ENCODE data around the gene LRRK2. TPM values are rescaled to one million over a fixed set of nuclear protein-coding genes. Genes with fewer than 3 reads are reported as not detected.

Gene LRRK2
- total and polyA plus RNA-seq, 10 of the 15 experiments (the other 5 are each of a cell fraction or from before 2014, with no cell fraction given): 0.80 to 32.6 (median 1.4) TPM

DNA sequence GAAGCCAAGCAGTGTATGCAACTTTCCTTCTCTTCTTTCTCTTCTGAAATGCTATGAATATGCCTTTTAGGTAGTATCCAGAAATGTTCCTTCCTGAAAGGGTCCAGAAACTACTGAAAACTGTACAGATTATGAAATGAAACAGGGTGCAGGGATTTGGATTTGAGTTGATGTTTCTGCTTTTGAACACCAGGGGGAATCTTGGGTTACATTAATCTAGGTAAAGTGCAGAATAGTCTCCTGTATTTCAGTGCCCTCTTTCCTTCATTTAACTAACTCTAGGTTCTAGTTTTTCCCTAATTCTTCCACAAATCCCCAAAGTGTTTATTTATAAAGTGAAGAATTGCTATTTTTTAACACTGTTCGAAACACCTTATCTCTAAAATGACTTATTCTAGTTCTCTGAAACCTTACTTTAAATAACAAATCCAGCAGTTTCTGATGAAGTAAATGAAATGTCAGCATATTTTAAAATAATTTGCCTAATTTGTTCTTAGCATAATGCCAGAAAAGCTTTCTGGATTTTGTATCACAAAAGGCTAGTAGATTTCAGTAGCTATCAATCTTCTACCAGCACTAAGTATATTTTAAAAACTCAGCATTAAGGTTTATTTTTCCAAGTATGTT, 111.9 kb downstream of the LRRK2 start:
- no TSS peak for BruUV-seq (replicated peaks)
- Histone ChIP-seq H3K4me1 (ENCODE audit: control insufficient read depth, insufficient read depth, low read length) (no peaks in the 10 kb centered on the region), H4K20me1 (ENCODE audit: control insufficient read depth, insufficient read depth) (no peaks in the 10 kb centered on the region), H3K79me2 (ENCODE audit: control insufficient read depth, insufficient read depth, low read length) (no peaks in the 10 kb centered on the region), H3K27me3 (replicated peaks in 1 of 2; ENCODE audit: control insufficient read depth in 2 of 2, insufficient read depth in 2 of 2, low read length in 1 of 2) (no peaks in the 10 kb centered on the region), H3K9ac (ENCODE audit: control insufficient read depth, insufficient read depth, low read length) (no peak overlapping the region), H3K4me3 (no peak overlapping the region), H3K4me2 (ENCODE audit: control insufficient read depth, insufficient read depth) (no peak overlapping the region), H2AFZ (ENCODE audit: control insufficient read depth, low read depth, low read length) (no peak overlapping the region), H3K27ac (ENCODE audit: control insufficient read depth, insufficient read depth) (no peak overlapping the region), H3K36me3 (ENCODE audit: control insufficient read depth in 2 of 2, insufficient read depth in 2 of 2, low read length in 1 of 2) (no peaks in the 10 kb centered on the region), H3K9me3 (replicated peaks; ENCODE audit: control insufficient read depth, insufficient read depth, low read length) (no peaks in the 10 kb centered on the region)
- in situ Hi-C loops (cut with MboI) (no loop called here), intact Hi-C loops (cut with micrococcal nuclease; ENCODE audit: unreplicated experiment) (loop anchor here (5.0 kb wide), 1 partner anchor 586 kb away; no protein-coding TSS in a partner anchor)
- ChIA-PET RAD21 (ENCODE audit: unreplicated experiment) (interaction anchor here (0.7 to 1.6 kb wide), 3 partner anchors 9 to 40 kb away, joined by 3 to 4 read pairs (median 3); no protein-coding TSS in a partner anchor), CTCF (interaction anchor here (1.0 to 5.9 kb wide), 9 partner anchors 11 to 584 kb away, joined by 3 to 43 read pairs (median 4); no protein-coding TSS in a partner anchor), POLR2A (no interaction called here), SMC1A (ENCODE audit: uncharacterized antibody, unreplicated experiment) (interaction anchor here (1.0 to 3.2 kb wide), 4 partner anchors 11 to 172 kb away, joined by 3 to 13 read pairs (median 4); no protein-coding TSS in a partner anchor)
- peak; percentile 77 for ATAC-seq
- 55% methylated on average over 1 of the region's 1 CpG for WGBS (ENCODE audit: insufficient coverage, insufficient replicate concordance, low lambda C conversion rate, missing lambda C conversion rate)
- no peak for FAIRE-seq
- no peak for DNase-seq (ENCODE audit: low read depth, low spot score)
- TF ChIP-seq TAF1 (IDR thresholded peaks at IDR 0.05; ENCODE audit: borderline replicate concordance, low read depth, low read length): no peak
- no peak for TF ChIP-seq FOXK2 (IDR thresholded peaks at IDR 0.05)
- TF ChIP-seq, protein P1, sequence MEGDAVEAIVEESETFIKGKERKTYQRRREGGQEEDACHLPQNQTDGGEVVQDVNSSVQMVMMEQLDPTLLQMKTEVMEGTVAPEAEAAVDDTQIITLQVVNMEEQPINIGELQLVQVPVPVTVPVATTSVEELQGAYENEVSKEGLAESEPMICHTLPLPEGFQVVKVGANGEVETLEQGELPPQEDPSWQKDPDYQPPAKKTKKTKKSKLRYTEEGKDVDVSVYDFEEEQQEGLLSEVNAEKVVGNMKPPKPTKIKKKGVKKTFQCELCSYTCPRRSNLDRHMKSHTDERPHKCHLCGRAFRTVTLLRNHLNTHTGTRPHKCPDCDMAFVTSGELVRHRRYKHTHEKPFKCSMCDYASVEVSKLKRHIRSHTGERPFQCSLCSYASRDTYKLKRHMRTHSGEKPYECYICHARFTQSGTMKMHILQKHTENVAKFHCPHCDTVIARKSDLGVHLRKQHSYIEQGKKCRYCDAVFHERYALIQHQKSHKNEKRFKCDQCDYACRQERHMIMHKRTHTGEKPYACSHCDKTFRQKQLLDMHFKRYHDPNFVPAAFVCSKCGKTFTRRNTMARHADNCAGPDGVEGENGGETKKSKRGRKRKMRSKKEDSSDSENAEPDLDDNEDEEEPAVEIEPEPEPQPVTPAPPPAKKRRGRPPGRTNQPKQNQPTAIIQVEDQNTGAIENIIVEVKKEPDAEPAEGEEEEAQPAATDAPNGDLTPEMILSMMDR (IDR thresholded peaks at IDR 0.05 in 2 of 3, conservative IDR thresholded peaks at IDR 0.05 in 1 of 3; ENCODE audit: control insufficient read depth in 2 of 3, extremely low read depth in 1 of 3, insufficient read depth in 1 of 3, low read depth in 3 of 3, low read length in 3 of 3): peak; percentile 40 to 47 (median 41); a peak in 5 of 6 replicates
- TF ChIP-seq SMC3 (IDR thresholded peaks at IDR 0.05; ENCODE audit: borderline replicate concordance, low read length): peak; percentile 35; the same call in 1 of the 2 replicates
- TF ChIP-seq HDAC2 (IDR thresholded peaks at IDR 0.05): no peak
- TF ChIP-seq SUZ12 (IDR thresholded peaks at IDR 0.05; ENCODE audit: unreplicated experiment): no peak
- peak; percentile 50 for TF ChIP-seq RAD21 (IDR thresholded peaks at IDR 0.05; ENCODE audit: insufficient read depth, low read depth, low read length)
- TF ChIP-seq RUNX3 (IDR thresholded peaks at IDR 0.05; ENCODE audit: low read length): no peak
- no peak for TF ChIP-seq TARDBP (IDR thresholded peaks at IDR 0.05; ENCODE audit: borderline replicate concordance)
- no peak for TF ChIP-seq SUPT20H (IDR thresholded peaks at IDR 0.05; ENCODE audit: borderline replicate concordance, control insufficient read depth, low read depth, low read length)
- no peak for TF ChIP-seq ASH2L (IDR thresholded peaks at IDR 0.05; ENCODE audit: borderline replicate concordance, low read depth)
